ENCODE results near the gene NINJ2.
"Not testable (repeated sequence)": the region's sequence is repeated elsewhere in the genome, so short reads cannot be mapped to it uniquely, and the experiment has no call there.

NINJ2 gene

GRCh38 chr12:663293-663871 lies at the start of gene NINJ2:
Gene NINJ2 (minus strand): TSS chr12:663445. CDS start chr12:663360, 85 bp downstream.
- no peak for DNase-seq

GRCh38 chr12:712172-712863 lies 49.1 kb upstream of the NINJ2 start:
- DNase-seq: no peak

GRCh38 chr12:709455-710020 lies 46.3 kb upstream of the NINJ2 start:
- no peak for DNase-seq

GRCh38 chr12:708084-708483 lies 44.8 kb upstream of the NINJ2 start:
- DNase-seq: not testable (repeated sequence)

- no peak for DNase-seq
Observed at GRCh38 chr12:704516-705242, 41.4 kb upstream of the NINJ2 start.

- no peak for DNase-seq
Observed at GRCh38 chr12:701896-702539, 38.8 kb upstream of the NINJ2 start.

GRCh38 chr12:700016-700415 lies 36.8 kb upstream of the NINJ2 start:
- DNase-seq: no peak

- DNase-seq: not testable (repeated sequence)
Observed at GRCh38 chr12:698222-698621, 35.0 kb upstream of the NINJ2 start.

- no peak for DNase-seq
Observed at GRCh38 chr12:697481-697880, 34.2 kb upstream of the NINJ2 start.

GRCh38 chr12:694734-695503 lies 31.7 kb upstream of the NINJ2 start:
- DNase-seq: no peak

- no peak for DNase-seq
Observed at GRCh38 chr12:693934-694533, 30.8 kb upstream of the NINJ2 start.

- DNase-seq: no peak
Observed at GRCh38 chr12:692274-692673, 29.0 kb upstream of the NINJ2 start.

GRCh38 chr12:690466-690865 lies 27.2 kb upstream of the NINJ2 start:
- DNase-seq: no peak

- peak; percentile 34 to 81 for DNase-seq
Observed at GRCh38 chr12:685388-685787, 22.1 kb upstream of the NINJ2 start.

GRCh38 chr12:684416-684815 lies 21.2 kb upstream of the NINJ2 start:
- no peak for DNase-seq

GRCh38 chr12:681568-682256 lies 18.5 kb upstream of the NINJ2 start:
- no peak for DNase-seq

GRCh38 chr12:678747-679712 lies 15.8 kb upstream of the NINJ2 start:
- no peak for DNase-seq

GRCh38 chr12:675562-675961 lies 12.3 kb upstream of the NINJ2 start:
- DNase-seq: no peak

- DNase-seq: peak; percentile 62 to 72
Observed at GRCh38 chr12:674272-674781, 11.1 kb upstream of the NINJ2 start.

GRCh38 chr12:673849-674248 lies 10.6 kb upstream of the NINJ2 start:
- DNase-seq: no peak

Data from stimulated activated CD4-positive, alpha-beta T cell treated with anti-CD3 and anti-CD28 coated beads, Interleukin-4, amount 100 ng/mL, for 4 hours (primary cell).